ENCODE results near the gene DDIT4. TPM values are rescaled to one million over a fixed set of nuclear protein-coding genes. Genes with fewer than 3 reads are reported as not detected.

DDIT4 gene
- total and polyA plus RNA-seq, 9 of the 15 experiments (the other 6 are each of a cell fraction or from before 2014, with no cell fraction given): 8.2 to 675 (median 159) TPM

DNA sequence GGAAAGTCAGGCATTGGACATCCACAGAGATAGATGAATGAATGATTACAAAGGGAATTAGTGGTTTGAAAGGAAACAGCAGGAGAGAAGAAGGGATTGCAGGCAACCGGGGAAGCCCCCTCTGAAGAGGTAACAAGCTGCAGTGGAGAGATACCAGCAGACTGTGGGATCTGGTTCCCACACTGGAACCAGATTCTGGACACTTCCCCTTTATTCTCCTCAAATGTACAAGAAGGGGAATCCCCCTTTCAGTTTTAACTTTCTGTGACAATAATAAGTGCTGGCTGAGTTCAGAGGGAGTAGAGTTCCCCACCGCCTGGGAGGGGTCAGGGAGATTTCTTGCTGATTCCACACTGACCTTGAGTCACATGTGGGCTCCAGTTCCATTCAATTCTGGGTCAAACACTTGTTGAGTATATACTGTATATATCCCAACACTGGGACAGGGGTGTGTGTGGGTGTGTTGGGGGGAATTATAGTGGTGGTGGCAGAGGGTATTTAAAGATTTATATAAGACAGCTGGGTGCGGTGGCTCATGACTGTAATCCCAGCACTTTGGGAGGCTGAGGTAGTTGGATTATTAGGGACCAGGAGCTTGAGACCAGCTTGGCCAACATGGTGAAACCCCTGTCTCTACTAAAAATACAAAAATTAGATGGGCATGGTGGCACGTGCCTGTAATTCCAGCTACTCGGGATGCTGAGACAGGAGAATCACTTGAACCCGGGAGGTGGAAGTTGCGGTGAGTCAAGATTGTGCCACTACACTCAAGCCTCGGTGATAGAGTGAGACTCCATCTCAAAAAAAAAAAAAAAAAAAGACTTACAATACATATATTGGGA is 16.5 kb upstream of the DDIT4 start (continued):
- TF ChIP-seq, protein P1, sequence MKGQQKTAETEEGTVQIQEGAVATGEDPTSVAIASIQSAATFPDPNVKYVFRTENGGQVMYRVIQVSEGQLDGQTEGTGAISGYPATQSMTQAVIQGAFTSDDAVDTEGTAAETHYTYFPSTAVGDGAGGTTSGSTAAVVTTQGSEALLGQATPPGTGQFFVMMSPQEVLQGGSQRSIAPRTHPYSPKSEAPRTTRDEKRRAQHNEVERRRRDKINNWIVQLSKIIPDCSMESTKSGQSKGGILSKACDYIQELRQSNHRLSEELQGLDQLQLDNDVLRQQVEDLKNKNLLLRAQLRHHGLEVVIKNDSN (CRISPR knock-in tag; IDR thresholded peaks at IDR 0.05): peak; percentile 66
- TF ChIP-seq ZNF12 (CRISPR knock-in tag; IDR thresholded peaks at IDR 0.05): no peak
- no peak for TF ChIP-seq WHSC1 (IDR thresholded peaks at IDR 0.05; ENCODE audit: low read length)
- TF ChIP-seq, protein P2, sequence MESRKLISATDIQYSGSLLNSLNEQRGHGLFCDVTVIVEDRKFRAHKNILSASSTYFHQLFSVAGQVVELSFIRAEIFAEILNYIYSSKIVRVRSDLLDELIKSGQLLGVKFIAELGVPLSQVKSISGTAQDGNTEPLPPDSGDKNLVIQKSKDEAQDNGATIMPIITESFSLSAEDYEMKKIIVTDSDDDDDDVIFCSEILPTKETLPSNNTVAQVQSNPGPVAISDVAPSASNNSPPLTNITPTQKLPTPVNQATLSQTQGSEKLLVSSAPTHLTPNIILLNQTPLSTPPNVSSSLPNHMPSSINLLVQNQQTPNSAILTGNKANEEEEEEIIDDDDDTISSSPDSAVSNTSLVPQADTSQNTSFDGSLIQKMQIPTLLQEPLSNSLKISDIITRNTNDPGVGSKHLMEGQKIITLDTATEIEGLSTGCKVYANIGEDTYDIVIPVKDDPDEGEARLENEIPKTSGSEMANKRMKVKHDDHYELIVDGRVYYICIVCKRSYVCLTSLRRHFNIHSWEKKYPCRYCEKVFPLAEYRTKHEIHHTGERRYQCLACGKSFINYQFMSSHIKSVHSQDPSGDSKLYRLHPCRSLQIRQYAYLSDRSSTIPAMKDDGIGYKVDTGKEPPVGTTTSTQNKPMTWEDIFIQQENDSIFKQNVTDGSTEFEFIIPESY (CRISPR knock-in tag; IDR thresholded peaks at IDR 0.05): no peak
- no peak for TF ChIP-seq PTTG1 (tag; IDR thresholded peaks at IDR 0.05; ENCODE audit: low read depth)
- peak; percentile 77 to 80 for TF ChIP-seq MAZ (CRISPR knock-in tag; conservative IDR thresholded peaks at IDR 0.05 in 1 of 2, IDR thresholded peaks at IDR 0.05 in 1 of 2)
- no peak for TF ChIP-seq HMG20B (CRISPR knock-in tag; IDR thresholded peaks at IDR 0.05)
- TF ChIP-seq, protein P3, sequence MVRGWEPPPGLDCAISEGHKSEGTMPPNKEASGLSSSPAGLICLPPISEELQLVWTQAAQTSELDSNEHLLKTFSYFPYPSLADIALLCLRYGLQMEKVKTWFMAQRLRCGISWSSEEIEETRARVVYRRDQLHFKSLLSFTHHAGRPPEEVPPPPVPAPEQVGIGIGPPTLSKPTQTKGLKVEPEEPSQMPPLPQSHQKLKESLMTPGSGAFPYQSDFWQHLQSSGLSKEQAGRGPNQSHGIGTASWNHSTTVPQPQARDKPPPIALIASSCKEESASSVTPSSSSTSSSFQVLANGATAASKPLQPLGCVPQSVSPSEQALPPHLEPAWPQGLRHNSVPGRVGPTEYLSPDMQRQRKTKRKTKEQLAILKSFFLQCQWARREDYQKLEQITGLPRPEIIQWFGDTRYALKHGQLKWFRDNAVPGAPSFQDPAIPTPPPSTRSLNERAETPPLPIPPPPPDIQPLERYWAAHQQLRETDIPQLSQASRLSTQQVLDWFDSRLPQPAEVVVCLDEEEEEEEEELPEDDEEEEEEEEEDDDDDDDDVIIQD (CRISPR knock-in tag; IDR thresholded peaks at IDR 0.05): no peak
- TF ChIP-seq TFAM (CRISPR knock-in tag; conservative IDR thresholded peaks at IDR 0.05): no peak
- TF ChIP-seq, protein P4, sequence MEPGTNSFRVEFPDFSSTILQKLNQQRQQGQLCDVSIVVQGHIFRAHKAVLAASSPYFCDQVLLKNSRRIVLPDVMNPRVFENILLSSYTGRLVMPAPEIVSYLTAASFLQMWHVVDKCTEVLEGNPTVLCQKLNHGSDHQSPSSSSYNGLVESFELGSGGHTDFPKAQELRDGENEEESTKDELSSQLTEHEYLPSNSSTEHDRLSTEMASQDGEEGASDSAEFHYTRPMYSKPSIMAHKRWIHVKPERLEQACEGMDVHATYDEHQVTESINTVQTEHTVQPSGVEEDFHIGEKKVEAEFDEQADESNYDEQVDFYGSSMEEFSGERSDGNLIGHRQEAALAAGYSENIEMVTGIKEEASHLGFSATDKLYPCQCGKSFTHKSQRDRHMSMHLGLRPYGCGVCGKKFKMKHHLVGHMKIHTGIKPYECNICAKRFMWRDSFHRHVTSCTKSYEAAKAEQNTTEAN (CRISPR knock-in tag; IDR thresholded peaks at IDR 0.05): no peak
- TF ChIP-seq CHCHD3 (CRISPR knock-in tag; IDR thresholded peaks at IDR 0.05): no peak
- no peak for TF ChIP-seq CHD2 (IDR thresholded peaks at IDR 0.05; ENCODE audit: low read depth, low read length)
- TF ChIP-seq ZNF224 (CRISPR knock-in tag; IDR thresholded peaks at IDR 0.05): no peak
- TF ChIP-seq, protein P5, sequence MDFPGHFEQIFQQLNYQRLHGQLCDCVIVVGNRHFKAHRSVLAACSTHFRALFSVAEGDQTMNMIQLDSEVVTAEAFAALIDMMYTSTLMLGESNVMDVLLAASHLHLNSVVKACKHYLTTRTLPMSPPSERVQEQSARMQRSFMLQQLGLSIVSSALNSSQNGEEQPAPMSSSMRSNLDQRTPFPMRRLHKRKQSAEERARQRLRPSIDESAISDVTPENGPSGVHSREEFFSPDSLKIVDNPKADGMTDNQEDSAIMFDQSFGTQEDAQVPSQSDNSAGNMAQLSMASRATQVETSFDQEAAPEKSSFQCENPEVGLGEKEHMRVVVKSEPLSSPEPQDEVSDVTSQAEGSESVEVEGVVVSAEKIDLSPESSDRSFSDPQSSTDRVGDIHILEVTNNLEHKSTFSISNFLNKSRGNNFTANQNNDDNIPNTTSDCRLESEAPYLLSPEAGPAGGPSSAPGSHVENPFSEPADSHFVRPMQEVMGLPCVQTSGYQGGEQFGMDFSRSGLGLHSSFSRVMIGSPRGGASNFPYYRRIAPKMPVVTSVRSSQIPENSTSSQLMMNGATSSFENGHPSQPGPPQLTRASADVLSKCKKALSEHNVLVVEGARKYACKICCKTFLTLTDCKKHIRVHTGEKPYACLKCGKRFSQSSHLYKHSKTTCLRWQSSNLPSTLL (IDR thresholded peaks at IDR 0.05): 0 out of 2 replicates have a peak, but pooled peaks have one; percentile 12
- TF ChIP-seq ZNF232 (CRISPR knock-in tag; IDR thresholded peaks at IDR 0.05): no peak
- TF ChIP-seq SMARCA4 (IDR thresholded peaks at IDR 0.05): peak; percentile 88
- TF ChIP-seq KLF10 (CRISPR knock-in tag; IDR thresholded peaks at IDR 0.05): no peak
- TF ChIP-seq NFIC (IDR thresholded peaks at IDR 0.05): peak; percentile 44; the same call in 1 of the 2 replicates
- TF ChIP-seq CHD1 (IDR thresholded peaks at IDR 0.05; ENCODE audit: low read length): no peak
- TF ChIP-seq STAT5B (CRISPR knock-in tag; IDR thresholded peaks at IDR 0.05): no peak
- TF ChIP-seq BCOR (IDR thresholded peaks at IDR 0.05): no peak
